Mesodermal cell (in vitro differentiated cells): ENCODE data around the gene AOC2. TPM values are rescaled to one million over a fixed set of nuclear protein-coding genes. Genes with fewer than 3 reads are reported as not detected.

Experiments
- H3K27ac ChIP-seq: 2 replicates; pipeline ENCODE4 v1.7.0; 2013; ENCODE audit warnings: mild to moderate bottlenecking, low read depth, low read length, moderate library complexity; ENCODE audit not compliant: severe bottlenecking
- H3K36me3 ChIP-seq: 2 replicates; pipeline ENCODE4 v1.7.1; 2013; ENCODE audit warnings: mild to moderate bottlenecking, low read length, moderate library complexity; ENCODE audit not compliant: control insufficient read depth, insufficient read depth
- H3K4me1 ChIP-seq: one replicate; pipeline ENCODE4 v1.7.1; 2013; ENCODE audit warnings: mild to moderate bottlenecking, low read length; ENCODE audit not compliant: insufficient read depth, control insufficient read depth, poor library complexity, severe bottlenecking
- H3K4me3 ChIP-seq: 2 replicates; pipeline ENCODE4 v1.7.0; 2013; ENCODE audit warnings: low read length, control low read depth, mild to moderate bottlenecking; ENCODE audit not compliant: insufficient read depth, poor library complexity, severe bottlenecking; ENCODE audit errors: extremely low read depth
- H3K9me3 ChIP-seq: 2 replicates; pipeline ENCODE4 v1.7.1; 2013; ENCODE audit warnings: mild to moderate bottlenecking, low read length, moderate library complexity; ENCODE audit not compliant: control insufficient read depth
- WGBS, 2 experiments: methylation state at CpG; one replicate each; pipeline ENCODE4 v1.1.5; 2013; ENCODE audit warnings: missing lambda C conversion rate in 2 of 2; ENCODE audit not compliant: insufficient coverage in 2 of 2; 5-methylcytosine and 5-hydroxymethylcytosine counted together
- polyA plus RNA-seq, 2 experiments: library from polyadenylated mRNA; stranded (reverse); fragments of 50-300 nt; gene quantifications; one replicate each; pipeline ENCODE4 v1.2.3, GENCODE V29; 2013

AOC2 gene, protein sequence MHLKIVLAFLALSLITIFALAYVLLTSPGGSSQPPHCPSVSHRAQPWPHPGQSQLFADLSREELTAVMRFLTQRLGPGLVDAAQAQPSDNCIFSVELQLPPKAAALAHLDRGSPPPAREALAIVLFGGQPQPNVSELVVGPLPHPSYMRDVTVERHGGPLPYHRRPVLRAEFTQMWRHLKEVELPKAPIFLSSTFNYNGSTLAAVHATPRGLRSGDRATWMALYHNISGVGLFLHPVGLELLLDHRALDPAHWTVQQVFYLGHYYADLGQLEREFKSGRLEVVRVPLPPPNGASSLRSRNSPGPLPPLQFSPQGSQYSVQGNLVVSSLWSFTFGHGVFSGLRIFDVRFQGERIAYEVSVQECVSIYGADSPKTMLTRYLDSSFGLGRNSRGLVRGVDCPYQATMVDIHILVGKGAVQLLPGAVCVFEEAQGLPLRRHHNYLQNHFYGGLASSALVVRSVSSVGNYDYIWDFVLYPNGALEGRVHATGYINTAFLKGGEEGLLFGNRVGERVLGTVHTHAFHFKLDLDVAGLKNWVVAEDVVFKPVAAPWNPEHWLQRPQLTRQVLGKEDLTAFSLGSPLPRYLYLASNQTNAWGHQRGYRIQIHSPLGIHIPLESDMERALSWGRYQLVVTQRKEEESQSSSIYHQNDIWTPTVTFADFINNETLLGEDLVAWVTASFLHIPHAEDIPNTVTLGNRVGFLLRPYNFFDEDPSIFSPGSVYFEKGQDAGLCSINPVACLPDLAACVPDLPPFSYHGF
- polyA plus RNA-seq (2013, experiment 1 of 2): 2.3 TPM
- 2.7 TPM for polyA plus RNA-seq (2013, experiment 2 of 2)

DNA sequence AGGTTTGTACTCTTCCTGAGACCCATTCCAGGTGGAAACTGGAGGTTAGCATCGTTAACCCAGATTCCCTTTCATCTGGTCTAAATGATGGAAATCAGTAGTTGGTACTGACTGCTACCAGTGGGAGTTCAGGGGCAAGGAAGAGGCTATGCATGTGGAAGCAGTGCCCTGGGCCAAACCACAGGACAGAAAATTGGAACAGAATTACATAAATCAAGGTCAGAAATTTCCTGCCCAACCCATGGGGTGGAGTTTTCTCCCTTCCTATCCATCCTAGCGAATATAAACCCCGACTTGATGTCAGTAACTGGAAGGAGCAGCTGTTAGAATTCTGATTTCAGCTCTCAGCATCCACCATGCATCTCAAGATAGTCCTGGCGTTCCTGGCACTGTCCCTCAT is at the start of gene AOC2:
Gene AOC2 (plus strand): TSS at position 310 of the 400 bp plus-strand sequence. CDS start 47 bp downstream, at position 357.
- peaks cover 4% of the 10 kb centered on the region for H3K4me1 ChIP-seq
- H3K27ac ChIP-seq: no peak within 1 kb of the TSS
- peaks cover 65% of the 10 kb centered on the region for H3K36me3 ChIP-seq
- WGBS, 2 experiments: 93 to 94% methylated on average over 4 of the region's 4 CpGs
- H3K9me3 ChIP-seq: no peaks in the 10 kb centered on the region
- no peak within 1 kb of the TSS for H3K4me3 ChIP-seq

DNA sequence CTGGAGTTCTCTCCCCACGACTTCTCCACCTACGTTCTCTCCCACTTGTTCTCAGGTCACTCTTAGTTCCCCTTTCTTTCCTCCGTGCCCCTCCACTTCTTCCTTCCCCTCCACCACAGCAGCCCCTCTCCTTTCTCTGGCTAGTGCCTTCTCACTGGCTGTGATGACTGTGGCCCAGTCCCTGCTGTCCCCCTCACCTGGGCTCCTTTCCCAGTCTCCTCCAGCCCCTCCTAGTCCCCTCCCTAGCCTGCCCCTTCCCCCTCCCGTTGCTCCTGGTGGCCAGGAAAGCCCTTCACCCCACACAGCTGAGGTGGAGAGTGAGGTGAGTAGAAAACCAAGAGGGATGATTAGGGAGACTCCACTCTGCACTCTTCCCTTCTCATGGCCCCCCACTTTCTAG is 49.3 kb upstream of the AOC2 start:
- H3K4me1 ChIP-seq: peaks cover 5% of the 10 kb centered on the region
- no peak overlapping the region for H3K27ac ChIP-seq
- H3K4me3 ChIP-seq: no peak overlapping the region
- H3K36me3 ChIP-seq: peaks cover 28% of the 10 kb centered on the region
- no peaks in the 10 kb centered on the region for H3K9me3 ChIP-seq
- WGBS, 2 experiments: 95 to 100% methylated on average over 3 of the region's 4 CpGs

DNA sequence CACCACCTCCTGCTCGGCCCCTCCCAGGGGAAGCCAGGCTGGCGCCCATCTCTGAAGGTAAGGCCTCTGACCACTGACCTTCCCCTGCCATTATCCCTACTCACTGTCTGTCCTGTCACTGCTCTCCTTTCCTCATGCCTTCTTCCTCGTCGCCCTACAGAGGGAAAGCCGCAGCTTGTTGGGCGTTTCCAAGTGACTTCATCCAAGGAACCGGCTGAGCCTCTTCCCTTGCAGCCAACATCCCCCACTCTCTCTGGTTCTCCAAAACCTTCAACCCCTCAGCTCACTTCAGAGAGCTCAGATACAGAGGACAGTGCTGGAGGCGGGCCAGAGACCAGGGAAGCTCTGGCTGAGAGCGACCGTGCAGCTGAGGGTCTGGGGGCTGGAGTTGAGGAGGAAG is 48.9 kb upstream of the AOC2 start:
- Histone ChIP-seq H3K4me1 (peaks cover 5% of the 10 kb centered on the region), H3K27ac (no peak overlapping the region), H3K36me3 (peaks cover 28% of the 10 kb centered on the region), H3K4me3 (no peak overlapping the region), H3K9me3 (no peaks in the 10 kb centered on the region)
- 94 to 96% methylated on average over 6 to 7 of the region's 10 CpGs for WGBS, 2 experiments

DNA sequence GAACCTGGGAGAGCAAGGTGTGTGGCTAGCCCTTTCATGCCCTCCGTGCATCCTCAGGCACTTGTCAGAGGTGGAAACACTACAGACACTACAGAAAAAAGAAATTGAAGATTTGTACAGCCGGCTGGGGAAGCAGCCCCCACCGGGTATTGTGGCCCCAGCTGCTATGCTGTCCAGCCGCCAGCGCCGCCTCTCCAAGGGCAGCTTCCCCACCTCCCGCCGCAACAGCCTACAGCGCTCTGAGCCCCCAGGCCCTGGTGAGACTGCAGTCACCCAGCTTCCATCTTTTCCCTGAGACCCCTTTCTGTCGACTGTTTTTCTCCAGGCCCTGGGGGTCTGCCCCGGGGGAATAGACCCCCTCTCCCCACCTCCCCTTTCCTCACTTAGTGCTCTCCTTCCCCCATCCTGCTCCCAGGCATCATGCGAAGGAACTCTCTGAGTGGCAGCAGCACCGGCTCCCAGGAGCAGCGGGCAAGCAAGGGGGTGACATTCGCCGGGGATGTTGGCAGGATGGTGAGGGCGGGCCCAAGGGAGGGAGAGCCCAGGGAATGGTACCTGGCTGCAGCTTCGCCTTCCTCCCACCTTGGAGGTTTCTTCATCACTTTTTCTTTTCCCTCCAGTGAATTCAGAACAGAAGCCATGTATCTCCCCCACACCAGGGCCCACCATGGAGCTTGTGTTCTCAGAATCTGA is 48.2 kb upstream of the AOC2 start:
- Histone ChIP-seq H3K36me3 (peaks cover 28% of the 10 kb centered on the region), H3K4me1 (peaks cover 5% of the 10 kb centered on the region), H3K27ac (no peak overlapping the region), H3K9me3 (no peaks in the 10 kb centered on the region), H3K4me3 (no peak overlapping the region)
- WGBS, 2 experiments: 96 to 100% methylated on average over 15 to 17 of the region's 18 CpGs

DNA sequence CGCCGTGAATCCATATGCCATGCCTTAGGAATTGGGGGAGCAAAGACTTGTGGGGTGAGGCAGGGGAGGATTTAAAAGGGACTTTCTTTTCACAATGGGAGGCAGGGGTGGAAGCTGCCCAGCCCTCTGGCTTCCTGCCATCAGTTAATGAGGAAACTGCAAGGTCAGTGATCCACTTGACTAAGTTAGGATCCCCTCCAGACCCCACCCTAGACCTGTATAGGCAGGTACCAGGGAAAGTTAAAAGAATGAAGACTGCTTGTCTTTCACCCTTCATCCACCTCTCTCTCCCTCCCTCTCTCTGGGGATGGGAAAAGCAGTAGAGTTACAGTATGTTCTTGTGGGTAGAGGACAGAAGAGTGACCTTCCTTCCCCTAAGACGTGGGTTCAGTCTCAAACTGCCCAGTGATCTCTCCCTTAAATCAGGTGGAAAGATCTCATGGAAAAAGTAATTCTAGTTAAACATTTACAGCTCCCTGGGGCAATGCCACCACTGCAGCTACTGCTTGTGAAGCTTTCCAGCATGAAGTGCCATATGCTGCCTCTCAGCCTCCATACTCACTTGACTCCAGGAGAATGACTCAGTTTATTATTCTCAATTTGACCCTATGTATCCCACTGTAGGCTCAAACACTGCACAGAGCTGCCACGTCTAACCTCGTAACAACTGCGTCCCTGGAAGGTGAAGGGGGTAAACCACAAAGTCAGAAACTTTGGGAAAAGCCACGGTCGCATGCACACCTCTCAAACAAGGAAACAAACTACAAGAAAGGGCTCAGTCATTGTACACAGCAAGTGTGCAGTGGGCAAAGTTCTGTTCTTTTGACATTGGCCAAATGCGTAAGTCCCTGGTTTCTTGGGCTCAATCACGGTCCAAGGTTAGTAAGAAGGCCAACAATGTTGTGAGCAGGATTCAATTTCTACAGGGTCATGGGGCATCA is 47.0 kb upstream of the AOC2 start:
- H3K36me3 ChIP-seq: peaks cover 28% of the 10 kb centered on the region
- H3K9me3 ChIP-seq: no peaks in the 10 kb centered on the region
- H3K27ac ChIP-seq: no peak overlapping the region
- H3K4me3 ChIP-seq: peak overlapping the region; percentile 84
- WGBS, 2 experiments: 89 to 98% methylated on average over 7 to 8 of the region's 10 CpGs
- peaks cover 5% of the 10 kb centered on the region for H3K4me1 ChIP-seq

DNA sequence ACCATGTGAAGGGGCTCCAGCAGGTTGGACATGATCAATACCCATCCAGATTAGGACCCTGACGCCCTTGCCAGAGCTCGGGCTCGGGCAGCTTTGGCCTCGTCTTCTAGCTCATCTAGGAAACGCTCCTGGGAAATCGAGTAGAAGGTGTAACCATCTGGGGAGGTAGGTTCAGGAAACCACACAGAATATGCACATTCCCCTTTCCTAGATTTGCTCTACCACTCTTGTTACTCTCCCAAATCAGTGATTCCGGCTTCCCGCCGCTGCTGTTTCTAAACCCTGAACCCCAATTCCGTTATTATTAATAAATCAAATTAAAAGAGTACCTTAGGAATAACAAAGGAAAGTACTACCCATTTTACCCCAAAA is 46.4 kb upstream of the AOC2 start:
- Histone ChIP-seq H3K27ac (no peak overlapping the region), H3K36me3 (peaks cover 28% of the 10 kb centered on the region), H3K4me1 (peaks cover 5% of the 10 kb centered on the region), H3K4me3 (peak overlapping the region; percentile 84), H3K9me3 (no peaks in the 10 kb centered on the region)
- 66 to 80% methylated on average over 4 of the region's 10 CpGs for WGBS, 2 experiments

DNA sequence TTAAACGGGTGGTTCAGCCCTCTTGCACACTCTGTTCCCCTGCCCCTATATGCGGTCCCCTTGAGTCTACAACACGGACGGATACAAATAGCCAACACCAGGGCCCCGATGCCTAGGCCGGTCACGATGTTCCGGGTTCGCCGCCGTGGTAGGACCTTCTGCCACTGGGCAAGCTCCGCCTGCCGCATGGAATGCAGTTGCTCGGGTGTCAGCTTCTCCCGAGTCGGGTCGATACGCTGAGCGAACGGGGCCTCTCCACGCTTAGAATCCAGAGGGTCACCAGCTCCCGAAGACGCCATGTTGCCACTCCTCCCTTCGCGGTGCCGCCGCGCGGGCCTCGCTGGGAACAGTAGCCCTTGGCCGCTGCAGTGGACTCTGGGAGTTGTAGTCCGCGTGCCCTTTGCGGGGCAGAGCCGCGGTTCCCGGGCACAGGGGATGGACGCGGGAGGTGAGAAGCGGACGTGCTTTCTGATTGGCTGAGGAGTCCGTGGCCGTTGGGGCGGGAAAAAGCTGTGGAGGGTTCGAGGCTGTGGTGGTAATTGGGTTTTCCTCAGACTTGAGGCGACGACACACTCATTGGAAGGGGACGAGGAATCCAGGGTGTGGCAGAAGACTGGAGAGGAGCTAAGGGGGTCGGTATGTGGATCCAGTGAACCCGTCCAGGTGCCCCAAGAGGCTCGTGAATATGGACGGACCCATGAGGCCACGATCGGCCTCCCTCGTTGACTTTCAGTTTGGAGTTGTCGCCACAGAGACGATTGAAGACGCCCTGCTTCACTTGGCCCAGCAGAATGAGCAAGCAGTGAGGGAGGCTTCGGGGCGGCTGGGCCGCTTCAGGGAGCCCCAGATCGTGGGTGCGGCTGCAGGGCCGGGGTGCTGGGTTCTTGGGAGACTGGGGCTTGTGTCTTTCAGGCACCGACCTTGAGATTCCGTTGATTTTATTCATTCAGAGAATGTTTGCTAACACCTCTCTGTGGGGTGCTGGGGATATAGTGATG is 45.7 kb upstream of the AOC2 start, which contains the start of the genes CNTD1 and COA3:
Gene CNTD1 (plus strand): TSS at position 479 of the 998 bp plus-strand sequence. CDS start 207 bp downstream, at position 686.
Gene COA3 (minus strand): TSS at position 322 of the 998 bp plus-strand sequence. CDS start 23 bp downstream, at position 299.
- Histone ChIP-seq H3K27ac (no peak within 1 kb of the TSS), H3K4me1 (peaks cover 5% of the 10 kb centered on the region), H3K36me3 (peaks cover 28% of the 10 kb centered on the region), H3K9me3 (no peaks in the 10 kb centered on the region), H3K4me3 (peak within 1 kb of the TSS; percentile 84)
- 29 to 32% methylated on average over 56 to 65 of the region's 66 CpGs for WGBS, 2 experiments

DNA sequence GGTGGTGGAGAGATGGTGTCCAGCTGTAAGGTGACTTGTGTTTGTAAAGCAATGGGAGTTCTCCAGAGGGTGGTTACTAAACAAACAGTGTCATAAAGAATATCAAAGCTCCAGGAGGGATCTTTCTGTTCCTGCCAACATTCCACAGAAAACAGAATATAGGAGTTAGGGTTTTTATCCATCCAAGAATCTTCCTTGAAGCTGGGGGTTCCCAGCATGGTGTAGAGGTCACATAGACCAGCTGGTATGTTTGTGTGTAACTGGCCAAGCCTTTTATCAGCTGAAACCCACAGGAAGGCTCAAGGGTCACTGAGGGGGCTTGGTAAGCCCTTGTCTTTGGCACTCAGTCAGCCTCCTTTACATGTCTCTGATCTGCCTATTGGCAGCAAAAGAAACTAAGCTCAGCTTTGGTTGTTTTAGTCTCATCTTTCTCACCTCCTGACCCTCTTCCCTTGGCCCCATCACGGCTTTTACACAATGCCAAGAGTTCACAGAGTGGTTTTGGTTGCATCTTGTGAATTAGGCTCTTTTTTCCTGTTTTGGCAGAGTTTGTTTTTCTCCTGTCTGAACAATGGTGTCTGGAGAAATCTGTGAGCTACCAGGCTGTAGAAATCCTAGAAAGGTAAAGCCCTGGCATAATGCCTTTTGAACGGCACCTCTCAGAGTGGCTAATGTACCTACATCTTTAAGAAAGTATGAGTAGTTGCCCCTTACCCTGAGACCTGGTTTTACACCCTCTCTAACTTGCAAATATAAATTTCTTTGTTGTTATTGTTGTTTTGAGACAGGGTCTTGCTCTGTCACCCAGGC is 41.1 kb upstream of the AOC2 start:
- H3K4me3 ChIP-seq: no peak overlapping the region
- WGBS, 2 experiments: no CpG with 5 or more reads among the region's 2 CpGs
- no peaks in the 10 kb centered on the region for H3K9me3 ChIP-seq
- no peak overlapping the region for H3K27ac ChIP-seq
- no peaks in the 10 kb centered on the region for H3K36me3 ChIP-seq
- no peaks in the 10 kb centered on the region for H3K4me1 ChIP-seq
